Measurements from ENCODE around the gene CXCL13. TPM values are rescaled to one million over a fixed set of nuclear protein-coding genes. Genes with fewer than 3 reads are reported as not detected.
"Not testable (repeated sequence)": the region's sequence is repeated elsewhere in the genome, so short reads cannot be mapped to it uniquely, and the experiment has no call there.

The CXCL13 gene
- total RNA-seq: not detected

- DNase-seq (ENCODE audit: low read depth in 2 of 3, low spot score in 2 of 3): no peak
Measured at GRCh38 chr4:77605210-77605902, at the start of gene CXCL13. Gene CXCL13 (plus strand): TSS chr4:77605820. CDS start chr4:77605866, 46 bp downstream.

GRCh38 chr4:77560170-77560569 lies 45.5 kb upstream of the CXCL13 start:
- DNase-seq (ENCODE audit: low read depth in 2 of 3, low spot score in 2 of 3): no peak

- DNase-seq (ENCODE audit: low read depth in 2 of 3, low spot score in 2 of 3): not testable (repeated sequence)
Measured at GRCh38 chr4:77561720-77562119, 43.9 kb upstream of the CXCL13 start.

GRCh38 chr4:77564231-77564630 lies 41.4 kb upstream of the CXCL13 start:
- DNase-seq (ENCODE audit: low read depth in 2 of 3, low spot score in 2 of 3): no peak

- no peak for DNase-seq (ENCODE audit: low read depth in 2 of 3, low spot score in 2 of 3)
Measured at GRCh38 chr4:77566148-77566547, 39.5 kb upstream of the CXCL13 start.

GRCh38 chr4:77567549-77567948 lies 38.1 kb upstream of the CXCL13 start:
- no peak for DNase-seq (ENCODE audit: low read depth in 2 of 3, low spot score in 2 of 3)

- DNase-seq (ENCODE audit: low read depth in 2 of 3, low spot score in 2 of 3): not testable (repeated sequence)
Measured at GRCh38 chr4:77570508-77571214, 35.0 kb upstream of the CXCL13 start.

- no peak for DNase-seq (ENCODE audit: low read depth in 2 of 3, low spot score in 2 of 3)
Measured at GRCh38 chr4:77576351-77576750, 29.3 kb upstream of the CXCL13 start.

GRCh38 chr4:77578145-77578544 lies 27.5 kb upstream of the CXCL13 start:
- no peak for DNase-seq (ENCODE audit: low read depth in 2 of 3, low spot score in 2 of 3)

- DNase-seq (ENCODE audit: low read depth in 2 of 3, low spot score in 2 of 3): no peak
Measured at GRCh38 chr4:77579406-77580076, 26.1 kb upstream of the CXCL13 start.

GRCh38 chr4:77581724-77582123 lies 23.9 kb upstream of the CXCL13 start:
- DNase-seq (ENCODE audit: low read depth in 2 of 3, low spot score in 2 of 3): no peak

- DNase-seq (ENCODE audit: low read depth in 2 of 3, low spot score in 2 of 3): no peak
Measured at GRCh38 chr4:77582156-77582555, 23.5 kb upstream of the CXCL13 start.

- no peak for DNase-seq (ENCODE audit: low read depth in 2 of 3, low spot score in 2 of 3)
Measured at GRCh38 chr4:77582711-77583110, 22.9 kb upstream of the CXCL13 start.

- peak in 2 of 3 donors; percentile 86 to 92 for DNase-seq (ENCODE audit: low read depth in 2 of 3, low spot score in 2 of 3)
Measured at GRCh38 chr4:77586951-77587383, 18.7 kb upstream of the CXCL13 start.

GRCh38 chr4:77590482-77590881 lies 15.1 kb upstream of the CXCL13 start:
- no peak for DNase-seq (ENCODE audit: low read depth in 2 of 3, low spot score in 2 of 3)

- no peak for DNase-seq (ENCODE audit: low read depth in 2 of 3, low spot score in 2 of 3)
Measured at GRCh38 chr4:77591532-77591931, 14.1 kb upstream of the CXCL13 start.

GRCh38 chr4:77593101-77593500 lies 12.5 kb upstream of the CXCL13 start:
- peak in 1 of 3 donors; percentile 27 for DNase-seq (ENCODE audit: low read depth in 2 of 3, low spot score in 2 of 3)

- no peak for DNase-seq (ENCODE audit: low read depth in 2 of 3, low spot score in 2 of 3)
Measured at GRCh38 chr4:77593993-77594392, 11.6 kb upstream of the CXCL13 start.

GRCh38 chr4:77595364-77595973 lies 10.2 kb upstream of the CXCL13 start:
- DNase-seq (ENCODE audit: low read depth in 2 of 3, low spot score in 2 of 3): no peak

- peak in 2 of 3 donors; percentile 14 to 31 for DNase-seq (ENCODE audit: low read depth in 2 of 3, low spot score in 2 of 3)
Measured at GRCh38 chr4:77599378-77599777, 6.2 kb upstream of the CXCL13 start.
